ENCODE results near the gene ARMC5.

- no peak for TF ChIP-seq CTCF (IDR thresholded peaks at IDR 0.05)
- TF ChIP-seq POLR2A (IDR thresholded peaks at IDR 0.05), result no peak
Observed at GRCh38 chr16:31475946-31476302, 16.6 kb downstream of the ARMC5 start.
